OCI-LY7 (cell line): ENCODE results near the gene FAM227B. TPM values are rescaled to one million over a fixed set of nuclear protein-coding genes. Genes with fewer than 3 reads are reported as not detected.

ENCODE experiments used
- BruUV-seq: library from RNA; stranded (reverse); fragments of 400-500 nt; replicated peaks from 2 replicates; lab custom pipeline; 2021; lab: Mats Ljungman, UMichigan
- CTCF ChIA-PET: fragments of 300-600 bp; sonication (Branson Sonifier 250); formaldehyde crosslinking; loops from one replicate; lab custom pipeline; 2022; ENCODE audit warnings: antibody characterized with exemption; ENCODE audit not compliant: unreplicated experiment; lab: Charles Lee
- POLR2A ChIA-PET: fragments of 300-600 bp; sonication (Branson Sonifier 250); formaldehyde crosslinking; loops from one replicate; lab custom pipeline; 2022; ENCODE audit warnings: antibody characterized with exemption; lab: Charles Lee
- DNase-seq: peaks from one replicate; pipeline ENCODE4 v3.0.0-alpha.2; 2015; ENCODE audit warnings: low spot score
- H2AFZ ChIP-seq: fragments of 200-600 bp; sonication (generic), shearing (Covaris generic); 2 replicates; pipeline ENCODE4 v1.6.1; 2014; ENCODE audit warnings: mild to moderate bottlenecking, antibody characterized with exemption, low read length, moderate library complexity
- H3K27ac ChIP-seq: fragments of 200-600 bp; sonication (generic); 2 replicates; pipeline ENCODE4 v1.5.1; 2014; ENCODE audit warnings: mixed run types, low read depth, mild to moderate bottlenecking, moderate library complexity, low read length, inconsistent platforms; ENCODE audit not compliant: poor library complexity, severe bottlenecking
- H3K36me3 ChIP-seq: fragments of 200-600 bp; sonication (generic); 2 replicates; pipeline ENCODE4 v1.6.1; 2014; ENCODE audit warnings: mild to moderate bottlenecking, antibody characterized with exemption, low read length, moderate library complexity, mixed read lengths; ENCODE audit not compliant: insufficient read depth
- H3K4me1 ChIP-seq: fragments of 200-600 bp; sonication (generic); 2 replicates; pipeline ENCODE4 v1.5.1; 2014; ENCODE audit warnings: mild to moderate bottlenecking, low read length; ENCODE audit not compliant: insufficient read depth, poor library complexity, severe bottlenecking
- H3K4me2 ChIP-seq: fragments of 200-600 bp; sonication (generic); 2 replicates; pipeline ENCODE4 v1.6.1; 2014; ENCODE audit warnings: mild to moderate bottlenecking, low read length
- H3K4me3 ChIP-seq: fragments of 200-600 bp; sonication (generic); 2 replicates; pipeline ENCODE4 v1.5.1; 2014; ENCODE audit warnings: mild to moderate bottlenecking, low read depth, low read length; ENCODE audit not compliant: poor library complexity, severe bottlenecking
- H3K79me2 ChIP-seq: fragments of 200-600 bp; sonication (generic); 2 replicates; pipeline ENCODE4 v1.6.1; 2016; ENCODE audit warnings: low read depth, mild to moderate bottlenecking, low read length, moderate library complexity, mixed read lengths; ENCODE audit not compliant: insufficient read depth
- H3K9me2 ChIP-seq: fragments of 200-600 bp; sonication (generic); 2 replicates; pipeline ENCODE4 v1.6.1; 2016; ENCODE audit warnings: mild to moderate bottlenecking, low read length, mixed read lengths; ENCODE audit not compliant: insufficient read depth
- H3K9me3 ChIP-seq: fragments of 200-600 bp; sonication (generic); 2 replicates; pipeline ENCODE4 v1.6.1; 2014; ENCODE audit warnings: mild to moderate bottlenecking, mixed run types, low read length, mixed read lengths
- H4K20me1 ChIP-seq: fragments of 200-600 bp; sonication (generic); 2 replicates; pipeline ENCODE4 v1.6.1; 2014; ENCODE audit warnings: mild to moderate bottlenecking, antibody characterized with exemption, low read length, moderate library complexity, mixed read lengths; ENCODE audit not compliant: insufficient read depth
- CTCF ChIP-seq: fragments of 200-600 bp; sonication (generic); conservative IDR thresholded peaks from 2 replicates; pipeline ENCODE4 v1.5.1; 2014; ENCODE audit warnings: mild to moderate bottlenecking, antibody characterized with exemption, low read length, moderate library complexity, mixed read lengths
- EZH2phosphoT487 ChIP-seq: fragments of 200-600 bp; sonication (generic); IDR thresholded peaks from 2 replicates; pipeline ENCODE4 v1.6.1; 2018; ENCODE audit warnings: low read depth, borderline replicate concordance, mild to moderate bottlenecking, mixed run types, antibody characterized with exemption, low read length, moderate library complexity, mixed read lengths
- intact Hi-C: fragments of 100-400 bp; cut with micrococcal nuclease; formaldehyde crosslinking; loops from one replicate; pipeline ENCODE4 v1.10.0; 2022; ENCODE audit not compliant: unreplicated experiment
- total RNA-seq, 2 experiments: library from RNA; depleted of rRNA in 1 of 2; stranded (reverse); fragments of >200 nt in 1 of 2; shearing (Covaris generic) in 1 of 2; gene quantifications; 2 replicates each; pipeline ENCODE4 v1.2.3, GENCODE V29; 2014 to 2022

The FAM227B gene
- total RNA-seq, 2 experiments from 2014 or later: 2.9 to 6.2 TPM

DNA sequence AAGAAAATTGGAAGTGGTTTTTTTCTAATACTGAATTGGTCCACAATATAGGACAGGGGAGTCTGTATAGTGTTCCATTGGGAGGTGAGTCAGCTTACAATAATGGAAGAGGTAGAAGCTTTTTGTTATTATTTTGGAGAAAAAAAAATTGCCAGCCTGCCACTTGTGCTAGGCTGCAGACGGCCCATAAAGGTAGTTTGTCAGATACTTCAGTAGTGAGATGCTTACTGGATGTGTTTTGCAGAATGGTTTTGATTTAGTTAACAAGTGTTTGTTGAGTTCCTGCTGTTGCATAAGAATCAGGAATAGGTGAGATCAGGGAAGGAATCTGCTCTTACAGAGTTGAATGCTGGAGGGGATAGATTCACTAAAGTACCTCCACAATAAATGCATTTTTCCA lies 1.3 kb upstream of the FAM227B start:
- POLR2A ChIA-PET: no interaction called here
- H3K27ac ChIP-seq: no peak overlapping the region

DNA sequence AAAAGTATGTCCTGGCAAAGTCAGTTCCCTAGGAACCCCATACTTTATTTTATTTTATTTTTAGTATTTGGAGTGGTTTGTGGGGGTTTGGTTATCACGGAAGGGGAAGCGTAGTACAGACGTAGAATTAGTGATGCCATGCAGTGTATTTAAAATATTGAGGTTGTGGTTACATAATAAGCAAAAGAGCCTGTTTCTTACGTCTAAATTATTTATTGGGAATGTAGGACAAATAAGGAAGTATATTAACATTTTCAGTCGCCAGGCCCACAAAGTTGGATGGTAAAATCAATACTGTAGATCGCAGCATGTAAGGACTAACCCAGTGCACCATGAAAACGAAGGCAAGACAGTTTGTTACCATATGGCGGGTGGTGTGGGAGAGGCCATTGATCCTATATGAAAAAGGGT lies 788 bp upstream of the FAM227B start:
- peak; percentile 12 for DNase-seq
- H3K36me3 ChIP-seq: peaks cover 24% of the 10 kb centered on the region
- no peaks in the 10 kb centered on the region for H3K9me2 ChIP-seq
- H3K4me1 ChIP-seq: peaks cover 17% of the 10 kb centered on the region
- peak overlapping the region; percentile 93 for H2AFZ ChIP-seq
- H3K4me2 ChIP-seq: peak overlapping the region; percentile 78
- ChIA-PET CTCF (no interaction called here), POLR2A (interaction anchor here (0.6 to 1.0 kb wide), 4 partner anchors 9 to 1335 kb away, joined by 3 to 4 read pairs (median 3); no protein-coding TSS in a partner anchor)
- peaks cover 18% of the 10 kb centered on the region; the same call in 1 of the 2 replicates for H3K79me2 ChIP-seq
- H4K20me1 ChIP-seq: no peaks in the 10 kb centered on the region
- intact Hi-C loops: loop anchor here (2.0 to 10.0 kb wide), 4 partner anchors 467 to 1287 kb away; partner anchors contain the start of genes COPS2, DUT, EID1 and SECISBP2L
- peak overlapping the region; percentile 54 for H3K27ac ChIP-seq
- BruUV-seq: no TSS peak
- peak overlapping the region; percentile 86 for H3K4me3 ChIP-seq
- peaks cover 22% of the 10 kb centered on the region; the same call in 1 of the 2 replicates for H3K9me3 ChIP-seq
- TF ChIP-seq CTCF: no peak
- TF ChIP-seq EZH2phosphoT487: no peak

More for the DNA sequence above, 1.3 kb upstream of the FAM227B start:
- Histone ChIP-seq H3K36me3 (peaks cover 29% of the 10 kb centered on the region), H3K79me2 (peaks cover 18% of the 10 kb centered on the region; the same call in 1 of the 2 replicates), H3K4me1 (peaks cover 17% of the 10 kb centered on the region), H4K20me1 (no peaks in the 10 kb centered on the region), H3K9me2 (no peaks in the 10 kb centered on the region), H3K4me2 (peak overlapping the region; percentile 78), H2AFZ (peak overlapping the region; percentile 93; the same call in 1 of the 2 replicates), H3K4me3 (peak overlapping the region; percentile 86), H3K9me3 (peaks cover 22% of the 10 kb centered on the region; the same call in 1 of the 2 replicates)
- TF ChIP-seq CTCF (no peak), EZH2phosphoT487 (no peak)
- CTCF ChIA-PET: no interaction called here
- DNase-seq: no peak
- intact Hi-C loops: loop anchor here (2.0 to 10.0 kb wide), 4 partner anchors 467 to 1287 kb away; partner anchors contain the start of genes COPS2, DUT, EID1 and SECISBP2L
- no TSS peak for BruUV-seq

DNA sequence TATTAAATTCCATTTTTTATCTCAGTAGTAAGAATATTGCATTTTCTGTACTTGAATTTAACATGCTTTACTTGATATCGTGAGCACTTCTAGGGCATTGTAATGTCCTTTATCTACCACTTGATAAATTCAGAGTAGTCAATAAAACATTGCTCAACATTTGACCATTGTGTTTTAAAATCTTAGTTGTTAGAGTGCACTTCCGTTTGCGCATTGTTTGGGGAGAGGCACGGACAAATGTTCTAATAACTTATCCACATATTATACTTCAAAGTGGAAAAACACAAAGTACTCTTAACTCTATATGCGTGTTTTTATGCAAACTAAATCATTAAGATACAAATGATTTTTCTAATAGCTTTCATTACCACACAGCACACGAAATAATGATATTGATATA lies 419 bp downstream of the FAM227B start:
- Histone ChIP-seq H3K27ac (peak overlapping the region; percentile 43), H3K36me3 (peaks cover 12% of the 10 kb centered on the region), H4K20me1 (no peaks in the 10 kb centered on the region), H3K79me2 (peaks cover 18% of the 10 kb centered on the region; the same call in 1 of the 2 replicates), H3K9me3 (peaks cover 16% of the 10 kb centered on the region; the same call in 1 of the 2 replicates), H3K4me3 (peak overlapping the region; percentile 86), H3K4me2 (peak overlapping the region; percentile 82), H3K9me2 (no peaks in the 10 kb centered on the region), H3K4me1 (peaks cover 17% of the 10 kb centered on the region), H2AFZ (peak overlapping the region; percentile 96)
- ChIA-PET POLR2A (interaction anchor here (0.9 to 1.0 kb wide), 3 partner anchors 11 to 809 kb away, joined by 3 to 4 read pairs (median 3); partner anchors contain the start of genes CEP152 and COPS2), CTCF (no interaction called here)
- DNase-seq: peak; percentile 2
- TF ChIP-seq EZH2phosphoT487 (no peak), CTCF (no peak)
- BruUV-seq: TSS peak; percentile 90
- intact Hi-C loops: loop anchor here (2.0 to 10.0 kb wide), 4 partner anchors 465 to 1285 kb away; partner anchors contain the start of genes COPS2, DUT, EID1 and SECISBP2L
